Measurements from ENCODE around the gene PLK3.

- TF ChIP-seq CTCF (IDR thresholded peaks at IDR 0.05) (no peak), POLR2A (IDR thresholded peaks at IDR 0.05) (no peak)
Measured at GRCh38 chr1:44827197-44828002, 27.2 kb downstream of the PLK3 start.

Data from adrenal gland (tissue), 5 donors.